HEK293 (cell line): ENCODE data around the gene SHOC2.

Experiments used
- EGR2 ChIP-seq: fragments of 450-650 bp; formaldehyde crosslinking; IDR thresholded peaks from 2 replicates; pipeline ENCODE4 v1.5.1; 2016; ENCODE audit warnings: low read depth, missing biosample characterization, missing genetic modification characterization
- HOXA7 ChIP-seq: sonication (generic); formaldehyde crosslinking; IDR thresholded peaks from 2 replicates; pipeline ENCODE4 v1.8.1; 2022; ENCODE audit warnings: missing genetic modification reagents, borderline replicate concordance
- KLF9 ChIP-seq: fragments of 450-650 bp; formaldehyde crosslinking; IDR thresholded peaks from 2 replicates; pipeline ENCODE4 v1.5.1; 2016; ENCODE audit warnings: missing biosample characterization, missing genetic modification characterization, low read depth
- MEIS1 ChIP-seq: sonication (generic); formaldehyde crosslinking; IDR thresholded peaks from 2 replicates; pipeline ENCODE4 v1.8.1; 2022; ENCODE audit warnings: missing genetic modification reagents, mild to moderate bottlenecking, borderline replicate concordance
- MZF1 ChIP-seq: fragments of 450-650 bp; formaldehyde crosslinking; IDR thresholded peaks from 2 replicates; pipeline ENCODE4 v1.5.1; 2017; ENCODE audit warnings: missing biosample characterization, missing genetic modification characterization, borderline replicate concordance
- OVOL3 ChIP-seq: fragments of 450-650 bp; formaldehyde crosslinking; IDR thresholded peaks from 2 replicates; pipeline ENCODE4 v1.5.1; 2016; ENCODE audit warnings: missing biosample characterization, missing genetic modification characterization
- PRDM1 ChIP-seq: fragments of 450-650 bp; formaldehyde crosslinking; IDR thresholded peaks from 2 replicates; pipeline ENCODE4; 2016; ENCODE audit warnings: missing biosample characterization, missing genetic modification characterization
- RBAK ChIP-seq: fragments of 450-650 bp; formaldehyde crosslinking; IDR thresholded peaks from 2 replicates; pipeline ENCODE4 v1.5.1; 2016; ENCODE audit warnings: missing biosample characterization, missing genetic modification characterization
- REPIN1 ChIP-seq: fragments of 450-650 bp; formaldehyde crosslinking; IDR thresholded peaks from 2 replicates; pipeline ENCODE4 v1.5.1; 2017; ENCODE audit warnings: missing biosample characterization, missing genetic modification characterization, low read depth
- TRIM28 ChIP-seq: IDR thresholded peaks from 2 replicates; pipeline ENCODE4 v1.6.1; 2011; ENCODE audit warnings: low read length, control low read depth, borderline replicate concordance
- WT1 ChIP-seq: fragments of 450-650 bp; formaldehyde crosslinking; IDR thresholded peaks from 2 replicates; pipeline ENCODE4 v1.5.1; 2016; ENCODE audit warnings: missing biosample characterization, missing genetic modification characterization
- ZBTB20 ChIP-seq: fragments of 450-650 bp; formaldehyde crosslinking; IDR thresholded peaks from 2 replicates; pipeline ENCODE4 v1.5.1; 2016; ENCODE audit warnings: missing biosample characterization, missing genetic modification characterization
- ZFP69B ChIP-seq: fragments of 450-650 bp; formaldehyde crosslinking; IDR thresholded peaks from 2 replicates; pipeline ENCODE4 v1.5.1; 2016; ENCODE audit warnings: missing biosample characterization, missing genetic modification characterization
- ZNF133 ChIP-seq: fragments of 450-650 bp; formaldehyde crosslinking; IDR thresholded peaks from 2 replicates; pipeline ENCODE4 v1.5.1; 2016; ENCODE audit warnings: missing biosample characterization, missing genetic modification characterization
- ZNF157 ChIP-seq: fragments of 450-650 bp; formaldehyde crosslinking; IDR thresholded peaks from 2 replicates; pipeline ENCODE4 v1.5.1; 2016; ENCODE audit warnings: missing biosample characterization, missing genetic modification characterization
- ZNF175 ChIP-seq: fragments of 450-650 bp; formaldehyde crosslinking; IDR thresholded peaks from 2 replicates; pipeline ENCODE4 v1.5.1; 2016; ENCODE audit warnings: missing biosample characterization, missing genetic modification characterization
- ZNF214 ChIP-seq: fragments of 450-650 bp; formaldehyde crosslinking; IDR thresholded peaks from 2 replicates; pipeline ENCODE4 v1.5.1; 2017; ENCODE audit warnings: missing biosample characterization, mild to moderate bottlenecking, missing genetic modification characterization, borderline replicate concordance
- ZNF221 ChIP-seq: fragments of 450-650 bp; formaldehyde crosslinking; IDR thresholded peaks from 2 replicates; pipeline ENCODE4 v1.5.1; 2017; ENCODE audit warnings: missing biosample characterization, missing genetic modification characterization, borderline replicate concordance
- ZNF23 ChIP-seq: fragments of 450-650 bp; formaldehyde crosslinking; IDR thresholded peaks from 2 replicates; pipeline ENCODE4 v1.5.1; 2016; ENCODE audit warnings: missing biosample characterization, missing genetic modification characterization, borderline replicate concordance
- ZNF37A ChIP-seq: fragments of 450-650 bp; IDR thresholded peaks from 2 replicates; pipeline ENCODE4 v1.5.1; 2018; ENCODE audit warnings: missing biosample characterization, missing genetic modification characterization
- ZNF394 ChIP-seq: fragments of 450-650 bp; formaldehyde crosslinking; IDR thresholded peaks from 2 replicates; pipeline ENCODE4 v1.5.1; 2016; ENCODE audit warnings: missing biosample characterization, missing genetic modification characterization, mild to moderate bottlenecking, moderate library complexity, borderline replicate concordance
- ZNF423 ChIP-seq: fragments of 450-650 bp; formaldehyde crosslinking; IDR thresholded peaks from 2 replicates; pipeline ENCODE4 v1.5.1; 2016; ENCODE audit warnings: missing biosample characterization, missing genetic modification characterization
- ZNF48 ChIP-seq: fragments of 450-650 bp; formaldehyde crosslinking; IDR thresholded peaks from 2 replicates; pipeline ENCODE4 v1.5.1; 2016; ENCODE audit warnings: missing biosample characterization, missing genetic modification characterization
- ZNF529 ChIP-seq: fragments of 450-650 bp; formaldehyde crosslinking; IDR thresholded peaks from 2 replicates; pipeline ENCODE4 v1.5.1; 2017; ENCODE audit warnings: missing genetic modification characterization, missing biosample characterization; ENCODE audit not compliant: insufficient replicate concordance
- ZNF544 ChIP-seq: fragments of 450-650 bp; formaldehyde crosslinking; IDR thresholded peaks from 2 replicates; pipeline ENCODE4 v1.5.0; 2017; ENCODE audit warnings: missing biosample characterization, missing genetic modification characterization
- ZNF561 ChIP-seq: fragments of 450-650 bp; IDR thresholded peaks from 2 replicates; pipeline ENCODE4 v1.5.1; 2018; ENCODE audit warnings: missing biosample characterization, missing genetic modification characterization, borderline replicate concordance
- ZNF596 ChIP-seq: fragments of 450-650 bp; IDR thresholded peaks from 2 replicates; pipeline ENCODE4 v1.5.0; 2018; ENCODE audit warnings: missing biosample characterization, mild to moderate bottlenecking, missing genetic modification characterization, moderate library complexity
- ZNF776 ChIP-seq: fragments of 450-650 bp; formaldehyde crosslinking; IDR thresholded peaks from 2 replicates; pipeline ENCODE4 v1.5.0; 2017; ENCODE audit warnings: missing biosample characterization, missing genetic modification characterization, borderline replicate concordance
- ZNF785 ChIP-seq: fragments of 450-650 bp; formaldehyde crosslinking; IDR thresholded peaks from 2 replicates; pipeline ENCODE4 v1.5.1; 2016; ENCODE audit warnings: missing biosample characterization, missing genetic modification characterization
- TF ChIP-seq, protein P1 (sequence below): fragments of 450-650 bp; formaldehyde crosslinking; IDR thresholded peaks from 2 replicates; pipeline ENCODE4 v1.5.1; 2016; ENCODE audit warnings: missing biosample characterization, missing genetic modification characterization
- TF ChIP-seq, protein P2 (sequence below): fragments of 450-650 bp; formaldehyde crosslinking; IDR thresholded peaks from 2 replicates; pipeline ENCODE4 v1.5.1; 2016; ENCODE audit warnings: missing biosample characterization, missing genetic modification characterization
- TF ChIP-seq, protein P3 (sequence below): fragments of 450-650 bp; IDR thresholded peaks from 2 replicates; pipeline ENCODE4 v1.5.1; 2018; ENCODE audit warnings: missing biosample characterization, mild to moderate bottlenecking, missing genetic modification characterization
- TF ChIP-seq, protein P4 (sequence below): IDR thresholded peaks from 2 replicates; pipeline ENCODE4 v1.6.1; 2011; ENCODE audit warnings: mild to moderate bottlenecking, low read depth, low read length, borderline replicate concordance
- TF ChIP-seq, protein P5 (sequence below): fragments of 450-650 bp; formaldehyde crosslinking; IDR thresholded peaks from 2 replicates; pipeline ENCODE4 v1.5.1; 2016; ENCODE audit warnings: missing biosample characterization, missing genetic modification characterization

Gene SHOC2

DNA sequence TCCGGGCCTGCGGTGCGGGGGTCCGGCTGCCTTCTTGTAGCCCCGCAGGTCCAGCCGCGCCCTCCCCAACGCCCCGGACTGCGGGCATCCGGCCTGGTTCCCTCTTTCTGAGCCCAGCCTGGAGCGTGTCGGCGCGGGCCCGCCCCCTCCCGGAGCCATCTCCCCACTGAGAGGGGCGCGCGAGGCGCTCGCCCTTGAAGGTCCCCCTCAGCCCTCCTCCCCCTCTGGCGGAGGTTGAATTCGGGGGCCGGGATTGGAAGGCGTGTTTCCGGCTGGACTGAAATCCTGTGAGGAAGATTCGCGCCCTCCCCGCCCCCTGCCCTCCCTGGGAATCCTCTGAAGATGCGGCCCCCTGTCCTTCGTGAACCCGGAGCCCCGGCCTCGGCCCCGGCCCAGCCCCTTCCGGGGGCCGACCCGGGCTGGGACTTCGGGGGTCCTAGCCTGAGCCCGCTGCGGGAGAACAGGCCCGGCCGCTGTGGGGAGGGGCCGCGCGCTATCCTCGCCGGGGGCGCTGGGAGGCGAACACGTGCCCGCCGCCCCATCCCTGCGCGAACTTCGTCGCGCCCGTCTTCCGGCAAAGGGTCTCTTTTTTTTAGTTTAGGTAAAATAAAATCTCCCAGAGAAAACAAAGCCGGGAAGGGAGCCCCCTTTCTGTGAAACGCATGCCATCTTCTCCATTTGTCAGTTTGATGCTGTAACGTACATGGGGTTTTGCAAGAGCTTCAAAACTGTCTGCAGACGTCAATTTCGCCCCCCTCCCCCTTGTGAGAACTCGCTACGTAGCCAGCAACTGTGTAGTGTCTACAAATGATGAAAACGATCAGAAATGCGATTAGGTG is 47.0 kb upstream of the SHOC2 start (continued):
- TF ChIP-seq ZNF175 (tag by site-specific recombination) (no peak), MEIS1 (CRISPR knock-in tag) (no peak), TRIM28 (no peak), ZNF529 (tag by site-specific recombination) (no peak), WT1 (tag by site-specific recombination) (no peak), MZF1 (tag by site-specific recombination) (no peak), ZNF221 (tag by site-specific recombination) (no peak), ZNF561 (peak; percentile 86; the same call in 1 of the 2 replicates), REPIN1 (no peak), HOXA7 (CRISPR knock-in tag) (no peak), ZBTB20 (peak; percentile 93), ZNF214 (tag by site-specific recombination) (no peak), ZNF37A (tag by site-specific recombination) (no peak), ZNF596 (tag by site-specific recombination) (no peak), ZNF785 (tag by site-specific recombination) (no peak), ZNF23 (tag by site-specific recombination) (no peak), RBAK (tag by site-specific recombination) (no peak), ZNF423 (tag by site-specific recombination) (0 out of 2 replicates have a peak, but pooled peaks have one; percentile 39), EGR2 (peak; percentile 66; the same call in 1 of the 2 replicates), ZFP69B (tag by site-specific recombination) (no peak), ZNF48 (tag by site-specific recombination) (no peak), ZNF133 (tag by site-specific recombination) (no peak), ZNF157 (tag by site-specific recombination) (no peak), KLF9 (peak; percentile 94), PRDM1 (tag by site-specific recombination) (peak; percentile 48), OVOL3 (tag by site-specific recombination) (no peak), ZNF544 (tag by site-specific recombination) (no peak), ZNF394 (no peak), ZNF776 (tag by site-specific recombination) (no peak)
- TF ChIP-seq, protein P1, sequence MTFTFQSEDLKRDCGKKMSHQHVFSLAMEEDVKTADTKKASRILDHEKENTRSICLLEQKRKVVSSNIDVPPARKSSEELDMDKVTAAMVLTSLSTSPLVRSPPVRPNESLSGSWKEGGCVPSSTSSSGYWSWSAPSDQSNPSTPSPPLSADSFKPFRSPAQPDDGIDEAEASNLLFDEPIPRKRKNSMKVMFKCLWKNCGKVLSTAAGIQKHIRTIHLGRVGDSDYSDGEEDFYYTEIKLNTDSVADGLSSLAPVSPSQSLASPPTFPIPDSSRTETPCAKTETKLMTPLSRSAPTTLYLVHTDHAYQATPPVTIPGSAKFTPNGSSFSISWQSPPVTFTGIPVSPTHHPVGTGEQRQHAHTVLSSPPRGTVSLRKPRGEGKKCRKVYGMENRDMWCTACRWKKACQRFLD = no peak
- TF ChIP-seq, protein P2, sequence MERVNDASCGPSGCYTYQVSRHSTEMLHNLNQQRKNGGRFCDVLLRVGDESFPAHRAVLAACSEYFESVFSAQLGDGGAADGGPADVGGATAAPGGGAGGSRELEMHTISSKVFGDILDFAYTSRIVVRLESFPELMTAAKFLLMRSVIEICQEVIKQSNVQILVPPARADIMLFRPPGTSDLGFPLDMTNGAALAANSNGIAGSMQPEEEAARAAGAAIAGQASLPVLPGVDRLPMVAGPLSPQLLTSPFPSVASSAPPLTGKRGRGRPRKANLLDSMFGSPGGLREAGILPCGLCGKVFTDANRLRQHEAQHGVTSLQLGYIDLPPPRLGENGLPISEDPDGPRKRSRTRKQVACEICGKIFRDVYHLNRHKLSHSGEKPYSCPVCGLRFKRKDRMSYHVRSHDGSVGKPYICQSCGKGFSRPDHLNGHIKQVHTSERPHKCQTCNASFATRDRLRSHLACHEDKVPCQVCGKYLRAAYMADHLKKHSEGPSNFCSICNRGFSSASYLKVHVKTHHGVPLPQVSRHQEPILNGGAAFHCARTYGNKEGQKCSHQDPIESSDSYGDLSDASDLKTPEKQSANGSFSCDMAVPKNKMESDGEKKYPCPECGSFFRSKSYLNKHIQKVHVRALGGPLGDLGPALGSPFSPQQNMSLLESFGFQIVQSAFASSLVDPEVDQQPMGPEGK (tag by site-specific recombination) = peak; percentile 93
- TF ChIP-seq, protein P3, sequence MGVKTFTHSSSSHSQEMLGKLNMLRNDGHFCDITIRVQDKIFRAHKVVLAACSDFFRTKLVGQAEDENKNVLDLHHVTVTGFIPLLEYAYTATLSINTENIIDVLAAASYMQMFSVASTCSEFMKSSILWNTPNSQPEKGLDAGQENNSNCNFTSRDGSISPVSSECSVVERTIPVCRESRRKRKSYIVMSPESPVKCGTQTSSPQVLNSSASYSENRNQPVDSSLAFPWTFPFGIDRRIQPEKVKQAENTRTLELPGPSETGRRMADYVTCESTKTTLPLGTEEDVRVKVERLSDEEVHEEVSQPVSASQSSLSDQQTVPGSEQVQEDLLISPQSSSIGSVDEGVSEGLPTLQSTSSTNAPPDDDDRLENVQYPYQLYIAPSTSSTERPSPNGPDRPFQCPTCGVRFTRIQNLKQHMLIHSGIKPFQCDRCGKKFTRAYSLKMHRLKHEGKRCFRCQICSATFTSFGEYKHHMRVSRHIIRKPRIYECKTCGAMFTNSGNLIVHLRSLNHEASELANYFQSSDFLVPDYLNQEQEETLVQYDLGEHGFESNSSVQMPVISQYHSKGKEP (tag by site-specific recombination) = no peak; the same call in 1 of the 2 replicates
- TF ChIP-seq, protein P4, sequence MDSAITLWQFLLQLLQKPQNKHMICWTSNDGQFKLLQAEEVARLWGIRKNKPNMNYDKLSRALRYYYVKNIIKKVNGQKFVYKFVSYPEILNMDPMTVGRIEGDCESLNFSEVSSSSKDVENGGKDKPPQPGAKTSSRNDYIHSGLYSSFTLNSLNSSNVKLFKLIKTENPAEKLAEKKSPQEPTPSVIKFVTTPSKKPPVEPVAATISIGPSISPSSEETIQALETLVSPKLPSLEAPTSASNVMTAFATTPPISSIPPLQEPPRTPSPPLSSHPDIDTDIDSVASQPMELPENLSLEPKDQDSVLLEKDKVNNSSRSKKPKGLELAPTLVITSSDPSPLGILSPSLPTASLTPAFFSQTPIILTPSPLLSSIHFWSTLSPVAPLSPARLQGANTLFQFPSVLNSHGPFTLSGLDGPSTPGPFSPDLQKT = no peak
- TF ChIP-seq, protein P5, sequence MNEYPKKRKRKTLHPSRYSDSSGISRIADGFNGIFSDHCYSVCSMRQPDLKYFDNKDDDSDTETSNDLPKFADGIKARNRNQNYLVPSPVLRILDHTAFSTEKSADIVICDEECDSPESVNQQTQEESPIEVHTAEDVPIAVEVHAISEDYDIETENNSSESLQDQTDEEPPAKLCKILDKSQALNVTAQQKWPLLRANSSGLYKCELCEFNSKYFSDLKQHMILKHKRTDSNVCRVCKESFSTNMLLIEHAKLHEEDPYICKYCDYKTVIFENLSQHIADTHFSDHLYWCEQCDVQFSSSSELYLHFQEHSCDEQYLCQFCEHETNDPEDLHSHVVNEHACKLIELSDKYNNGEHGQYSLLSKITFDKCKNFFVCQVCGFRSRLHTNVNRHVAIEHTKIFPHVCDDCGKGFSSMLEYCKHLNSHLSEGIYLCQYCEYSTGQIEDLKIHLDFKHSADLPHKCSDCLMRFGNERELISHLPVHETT (tag by site-specific recombination) = no peak
